HUES64 (cell line): ENCODE measurements around the gene B4GALT6.

Experiments
- H3K27ac ChIP-seq: 2 replicates; pipeline ENCODE4 v1.7.0; 2013; ENCODE audit warnings: low read depth, low read length, inconsistent platforms
- H3K27me3 ChIP-seq: 2 replicates; pipeline ENCODE4 v1.6.1; 2013; ENCODE audit warnings: mild to moderate bottlenecking, low read length; ENCODE audit not compliant: insufficient read depth
- H3K36me3 ChIP-seq: 2 replicates; pipeline ENCODE4 v1.6.1; 2013; ENCODE audit warnings: mild to moderate bottlenecking, low read length; ENCODE audit not compliant: insufficient read depth
- H3K4me1 ChIP-seq: 2 replicates; pipeline ENCODE4 v1.6.1; 2013; ENCODE audit warnings: mild to moderate bottlenecking, low read length, moderate library complexity; ENCODE audit not compliant: insufficient read depth
- H3K4me3 ChIP-seq: 2 replicates; pipeline ENCODE4 v1.5.1; 2013; ENCODE audit warnings: mild to moderate bottlenecking, low read length, moderate library complexity
- H3K9ac ChIP-seq: 2 replicates; pipeline ENCODE4 v1.6.1; 2013; ENCODE audit warnings: mild to moderate bottlenecking, low read depth, low read length
- H3K9me3 ChIP-seq: 2 replicates; pipeline ENCODE4 v1.6.1; 2013; ENCODE audit warnings: low read depth, low read length; ENCODE audit not compliant: insufficient read depth
- WGBS: fragments of 150-250, 120-280 bp; methylation state at CpG from one replicate; pipeline ENCODE4 v1.1.7; 2013; ENCODE audit warnings: missing lambda C conversion rate; 5-methylcytosine and 5-hydroxymethylcytosine counted together

B4GALT6 gene

DNA sequence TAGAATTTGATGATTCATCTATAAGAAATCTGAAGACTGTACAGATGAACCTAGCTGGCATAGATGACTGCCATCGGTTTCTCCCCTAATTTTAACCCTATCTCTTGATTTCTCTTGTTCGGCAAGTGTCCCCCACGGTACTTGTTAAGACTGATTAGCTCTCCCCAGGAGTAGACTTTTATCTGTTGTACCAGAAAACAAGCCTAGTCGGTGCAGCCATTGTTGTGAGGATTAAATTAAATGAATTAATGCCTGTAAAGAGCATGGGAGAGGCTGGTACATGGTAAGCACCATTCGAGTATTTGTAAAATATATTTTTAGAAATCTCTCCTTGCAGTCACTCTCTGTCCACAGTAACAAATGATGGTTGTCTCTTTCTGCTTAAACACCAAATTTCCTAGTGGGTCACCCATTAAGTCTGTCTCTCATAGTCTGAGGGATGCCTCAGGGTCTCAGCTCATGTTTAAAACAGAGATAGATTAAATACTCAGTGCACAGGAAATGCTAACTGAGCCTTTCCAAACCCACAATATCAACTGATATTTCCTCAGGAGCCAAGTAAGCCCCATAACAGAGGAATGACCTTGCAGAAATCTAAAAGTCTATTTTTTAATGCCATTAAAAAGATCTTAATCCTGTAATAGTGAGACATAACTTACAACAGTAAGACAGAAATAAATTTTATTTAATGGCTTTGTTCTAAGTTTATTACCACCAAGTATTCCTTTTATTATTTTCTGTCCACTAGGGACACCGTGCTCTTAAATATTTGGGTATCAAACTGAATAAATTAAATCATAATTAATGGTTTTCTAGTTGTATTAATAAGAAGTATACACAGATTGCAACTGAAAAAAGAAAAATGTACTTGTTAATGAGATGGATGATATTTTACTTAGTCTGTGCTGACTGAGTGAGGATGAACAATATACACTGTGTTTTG lies 2.9 kb upstream of the B4GALT6 start:
- no peaks in the 10 kb centered on the region for H3K36me3 ChIP-seq
- H3K4me1 ChIP-seq: peaks cover 31% of the 10 kb centered on the region
- H3K9ac ChIP-seq: no peak overlapping the region
- H3K9me3 ChIP-seq: no peaks in the 10 kb centered on the region
- H3K27me3 ChIP-seq: peaks cover 9% of the 10 kb centered on the region; the same call in 1 of the 2 replicates
- 73% methylated on average over 5 of the region's 6 CpGs for WGBS
- no peak overlapping the region for H3K4me3 ChIP-seq
- no peak overlapping the region for H3K27ac ChIP-seq

DNA sequence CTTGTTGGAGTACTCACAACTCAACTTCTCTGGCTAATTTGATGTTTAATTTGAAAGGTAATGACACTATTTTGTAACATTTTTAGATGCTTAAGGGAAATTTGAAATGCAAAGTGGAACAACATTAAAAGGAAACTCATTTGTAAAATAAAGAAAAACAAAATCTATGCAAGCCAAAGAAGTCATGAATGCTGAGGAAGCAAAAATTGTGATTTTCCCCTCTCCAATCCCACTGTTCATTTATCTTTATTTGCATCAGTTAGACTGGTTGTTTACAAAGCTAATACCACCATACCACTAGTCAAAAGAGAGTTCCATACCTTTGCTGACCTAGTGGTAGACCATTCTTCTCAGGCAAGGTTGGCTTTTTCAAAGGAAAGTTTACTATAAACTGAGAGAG lies 2.2 kb upstream of the B4GALT6 start:
- Histone ChIP-seq H3K27ac (no peak overlapping the region), H3K27me3 (peaks cover 9% of the 10 kb centered on the region; the same call in 1 of the 2 replicates), H3K4me3 (peak overlapping the region; percentile 86; the same call in 1 of the 2 replicates), H3K4me1 (peaks cover 33% of the 10 kb centered on the region), H3K9me3 (no peaks in the 10 kb centered on the region), H3K36me3 (no peaks in the 10 kb centered on the region), H3K9ac (no peak overlapping the region)

DNA sequence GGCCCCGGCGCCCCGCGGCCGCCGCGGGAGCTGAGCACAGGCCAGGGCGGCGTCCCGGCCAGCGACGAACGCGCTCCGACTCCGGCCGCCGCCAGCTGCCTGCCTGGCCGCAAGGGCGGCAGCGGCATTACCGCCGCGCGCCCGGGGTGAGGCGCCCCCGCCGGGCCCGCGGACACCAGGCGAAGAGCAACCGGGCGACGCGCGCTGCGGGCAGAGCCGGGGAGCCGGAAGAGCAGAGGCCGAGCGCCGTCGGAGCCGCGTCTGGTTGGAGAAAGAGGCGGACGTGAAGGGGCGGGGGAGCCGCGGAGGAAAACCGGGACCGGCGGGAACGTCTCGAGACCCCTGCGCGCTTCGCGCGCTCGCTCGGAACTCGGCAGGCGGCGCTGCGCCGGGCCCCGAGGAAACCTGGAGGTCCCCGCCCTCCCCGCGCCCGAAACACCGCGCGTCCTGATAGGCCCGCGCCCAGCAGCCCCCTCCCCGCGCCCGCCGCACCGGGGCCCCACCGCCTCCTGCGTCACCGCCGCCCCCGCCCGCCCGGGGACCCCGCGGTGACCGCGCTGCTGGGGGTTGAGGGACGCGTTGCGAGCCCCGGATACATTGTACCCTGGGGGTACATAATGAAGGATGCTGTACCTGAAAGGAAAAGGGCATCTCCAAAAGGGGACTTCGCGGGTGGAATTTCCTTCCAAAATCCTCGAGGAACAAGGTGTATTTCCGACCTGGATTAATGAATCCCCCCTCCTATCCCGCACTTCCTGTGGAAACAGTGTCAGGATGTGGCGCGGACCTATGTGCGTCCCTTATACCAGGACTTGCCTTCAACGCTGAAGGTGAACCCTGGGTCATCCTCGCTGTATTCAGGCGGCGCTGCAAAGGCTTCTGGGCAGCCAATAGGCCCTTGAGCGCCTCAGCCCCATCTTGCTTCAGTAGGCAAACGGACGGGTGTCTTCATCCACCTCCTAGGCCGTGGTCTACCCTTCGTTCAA lies 1.0 kb upstream of the B4GALT6 start:
- no peaks in the 10 kb centered on the region for H3K9me3 ChIP-seq
- no peaks in the 10 kb centered on the region for H3K36me3 ChIP-seq
- H3K27me3 ChIP-seq: peaks cover 9% of the 10 kb centered on the region; the same call in 1 of the 2 replicates
- WGBS: 1% methylated on average over 115 of the region's 115 CpGs
- peak overlapping the region; percentile 81 for H3K9ac ChIP-seq
- peak overlapping the region; percentile 87 for H3K27ac ChIP-seq
- peak overlapping the region; percentile 86 for H3K4me3 ChIP-seq
- peaks cover 44% of the 10 kb centered on the region for H3K4me1 ChIP-seq

DNA sequence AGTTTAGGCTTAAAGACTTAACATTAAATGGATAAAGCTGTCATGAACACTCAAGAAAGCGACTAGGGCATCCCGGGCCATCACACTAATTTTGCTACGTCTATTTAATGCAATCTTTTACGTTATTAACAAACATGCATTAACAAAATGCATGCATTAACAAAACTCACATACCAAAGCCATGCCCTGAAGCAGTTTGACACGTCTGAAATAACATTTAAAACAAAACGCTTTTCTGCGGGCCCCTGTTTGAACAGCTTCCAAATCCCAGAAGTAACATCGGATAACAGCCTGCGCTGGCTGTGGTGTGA lies 458 bp downstream of the B4GALT6 start:
- Histone ChIP-seq H3K27me3 (peaks cover 9% of the 10 kb centered on the region; the same call in 1 of the 2 replicates), H3K4me3 (peak overlapping the region; percentile 86), H3K9me3 (no peaks in the 10 kb centered on the region), H3K4me1 (peaks cover 58% of the 10 kb centered on the region), H3K36me3 (no peaks in the 10 kb centered on the region), H3K27ac (peak overlapping the region; percentile 71; the same call in 1 of the 2 replicates), H3K9ac (peak overlapping the region; percentile 69)
- under 1% methylated on average over 9 of the region's 9 CpGs for WGBS

DNA sequence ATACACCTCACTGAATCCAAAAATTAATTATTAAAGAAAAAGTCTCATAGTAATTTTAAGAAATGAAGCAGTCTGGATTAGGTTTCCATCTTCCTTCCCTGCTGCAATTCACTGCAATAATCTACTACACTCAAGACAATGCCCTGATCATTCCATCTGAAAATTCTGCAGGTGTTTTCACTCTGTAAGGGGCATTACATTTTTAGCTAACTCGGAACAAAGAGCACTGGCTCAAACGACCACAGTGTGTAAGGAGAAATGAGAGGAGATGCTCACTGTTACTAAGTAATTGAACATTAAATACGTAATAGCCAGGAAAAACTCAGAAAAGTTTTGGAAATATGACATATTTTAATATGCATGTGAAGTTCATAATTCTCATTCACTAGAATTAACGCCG lies 1.3 kb downstream of the B4GALT6 start:
- peak overlapping the region; percentile 86 for H3K4me3 ChIP-seq
- no peak overlapping the region for H3K27ac ChIP-seq
- peak overlapping the region; percentile 23; the same call in 1 of the 2 replicates for H3K9ac ChIP-seq
- H3K27me3 ChIP-seq: peaks cover 9% of the 10 kb centered on the region; the same call in 1 of the 2 replicates
- WGBS: 19% methylated on average over 4 of the region's 5 CpGs
- peaks cover 67% of the 10 kb centered on the region for H3K4me1 ChIP-seq
- no peaks in the 10 kb centered on the region for H3K36me3 ChIP-seq
- no peaks in the 10 kb centered on the region for H3K9me3 ChIP-seq

DNA sequence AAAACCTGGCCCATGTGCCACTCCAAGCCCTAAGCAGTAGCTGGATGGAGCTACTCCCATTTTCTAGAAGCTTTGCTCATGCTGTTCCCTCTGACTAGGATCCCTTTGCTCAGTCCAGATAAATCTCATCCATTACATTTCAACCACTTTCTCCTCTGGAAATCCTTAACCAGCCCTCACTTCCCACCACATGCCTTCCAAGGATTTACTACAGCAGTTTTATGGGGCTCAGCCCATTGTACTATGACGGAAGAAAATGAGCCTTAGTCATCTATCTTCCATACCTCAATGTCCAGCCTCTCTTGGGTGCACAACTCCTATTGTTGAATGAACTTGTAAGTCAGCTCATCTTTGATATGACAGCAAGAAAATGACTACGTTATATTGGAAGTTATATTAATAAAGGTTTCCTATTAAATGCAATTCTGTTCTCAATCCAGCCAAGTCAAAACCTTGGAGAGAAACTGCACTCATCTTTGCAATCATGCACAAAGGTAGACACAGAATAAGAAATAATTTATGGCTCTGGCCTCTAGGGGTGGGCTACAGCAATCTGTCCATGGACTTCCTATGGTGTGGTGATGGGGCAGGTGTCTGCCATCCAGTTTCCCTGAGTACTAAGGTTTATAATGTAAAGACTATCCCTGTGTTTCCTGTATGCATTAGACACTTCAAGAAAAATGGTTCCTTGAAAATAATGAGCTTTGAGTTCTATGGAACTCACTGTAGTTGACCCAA lies 3.4 kb downstream of the B4GALT6 start:
- no peak overlapping the region for H3K9ac ChIP-seq
- H3K4me3 ChIP-seq: no peak overlapping the region
- peaks cover 9% of the 10 kb centered on the region; the same call in 1 of the 2 replicates for H3K27me3 ChIP-seq
- no peak overlapping the region for H3K27ac ChIP-seq
- H3K36me3 ChIP-seq: no peaks in the 10 kb centered on the region
- H3K4me1 ChIP-seq: peaks cover 58% of the 10 kb centered on the region
- 83% methylated on average over 1 of the region's 2 CpGs for WGBS
- no peaks in the 10 kb centered on the region for H3K9me3 ChIP-seq

DNA sequence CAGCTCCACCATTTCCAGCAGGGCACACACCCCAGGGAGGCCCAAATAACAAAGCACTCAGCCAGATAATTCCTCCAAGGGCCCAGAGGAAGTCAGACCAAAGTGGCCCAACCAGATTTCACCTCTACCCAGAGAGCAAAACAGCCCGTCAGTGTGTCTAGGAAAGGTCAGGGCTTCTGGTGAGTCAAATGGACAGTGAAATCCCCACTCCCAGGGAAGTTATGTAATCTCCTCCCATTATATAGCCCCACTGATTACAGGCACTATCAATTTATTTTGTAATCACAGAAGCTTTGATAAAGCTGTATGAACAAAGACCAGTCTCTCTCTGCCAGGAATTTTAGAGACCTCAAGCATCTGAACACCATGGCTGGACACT lies 4.0 kb downstream of the B4GALT6 start:
- H3K36me3 ChIP-seq: no peaks in the 10 kb centered on the region
- H3K4me1 ChIP-seq: peaks cover 56% of the 10 kb centered on the region
- H3K9ac ChIP-seq: no peak overlapping the region
- H3K27ac ChIP-seq: no peak overlapping the region
- no peaks in the 10 kb centered on the region for H3K9me3 ChIP-seq
- no peak overlapping the region for H3K4me3 ChIP-seq
- 88% methylated on average over 1 of the region's 1 CpG for WGBS
- H3K27me3 ChIP-seq: peaks cover 9% of the 10 kb centered on the region; the same call in 1 of the 2 replicates

DNA sequence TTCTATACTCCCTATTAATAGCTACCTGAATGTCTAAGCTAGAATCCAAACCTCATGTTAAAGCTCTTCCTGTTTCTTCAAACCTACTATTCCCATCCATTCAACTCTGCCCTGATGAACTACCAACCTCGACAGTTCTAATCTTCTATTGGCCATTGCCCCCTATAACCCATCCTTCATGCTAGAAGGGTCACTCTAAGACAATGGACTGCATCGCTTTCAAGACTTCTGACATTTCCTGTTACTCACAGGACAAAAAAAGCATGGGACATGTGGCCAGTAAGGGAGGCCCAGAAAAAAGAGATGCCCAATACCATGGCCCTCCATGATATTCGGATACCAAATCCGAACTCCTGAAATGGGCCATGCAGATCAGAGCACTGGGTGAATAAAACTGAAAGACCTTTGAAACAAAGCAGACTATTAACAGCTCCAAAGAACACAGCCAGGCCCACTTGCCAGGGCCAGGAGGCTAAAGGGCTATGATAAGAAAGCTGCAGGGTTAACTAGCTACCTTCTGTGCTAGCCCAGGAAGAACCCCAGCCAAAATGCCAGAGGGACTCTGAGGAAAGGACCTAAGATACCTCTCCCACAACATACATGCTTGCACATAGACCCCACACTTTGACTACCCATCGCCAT lies 4.5 kb downstream of the B4GALT6 start:
- Histone ChIP-seq H3K27ac (no peak overlapping the region), H3K9me3 (no peaks in the 10 kb centered on the region), H3K4me1 (peaks cover 56% of the 10 kb centered on the region), H3K36me3 (no peaks in the 10 kb centered on the region), H3K4me3 (no peak overlapping the region), H3K9ac (no peak overlapping the region), H3K27me3 (peaks cover 9% of the 10 kb centered on the region; the same call in 1 of the 2 replicates)
- 89% methylated on average over 5 of the region's 5 CpGs for WGBS

DNA sequence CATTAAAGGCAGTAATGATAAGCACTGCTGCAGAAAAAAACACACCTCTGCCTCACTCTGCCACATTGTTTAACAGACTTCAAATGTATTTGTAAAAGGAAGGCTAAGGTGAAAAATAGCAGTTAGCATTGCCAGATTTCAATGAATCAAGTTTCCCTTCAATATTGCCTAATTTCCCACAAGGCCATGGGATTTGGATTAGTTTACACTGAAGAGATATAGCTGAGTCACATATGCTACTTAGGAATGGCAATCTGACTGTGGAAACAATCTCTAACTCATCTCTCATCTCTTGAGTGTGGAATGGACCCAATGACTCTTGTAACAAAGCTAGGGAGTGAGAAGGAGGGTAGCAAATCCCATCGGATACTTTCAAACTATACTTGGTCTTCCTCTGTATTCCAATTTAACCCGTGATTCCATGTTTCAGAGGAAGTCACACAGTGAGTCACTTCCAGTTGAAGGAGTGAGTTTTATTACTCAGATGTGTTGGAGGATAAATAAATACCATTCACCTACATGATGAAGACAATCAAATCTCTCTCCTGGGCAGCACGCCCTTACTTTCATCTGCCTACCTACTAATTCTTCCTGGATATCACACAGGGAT lies 5.1 kb downstream of the B4GALT6 start:
- Histone ChIP-seq H3K27me3 (peaks cover 9% of the 10 kb centered on the region; the same call in 1 of the 2 replicates), H3K4me1 (peaks cover 56% of the 10 kb centered on the region), H3K27ac (no peak overlapping the region), H3K36me3 (no peaks in the 10 kb centered on the region), H3K9ac (no peak overlapping the region), H3K4me3 (no peak overlapping the region), H3K9me3 (no peaks in the 10 kb centered on the region)
- 85% methylated on average over 2 of the region's 3 CpGs for WGBS

DNA sequence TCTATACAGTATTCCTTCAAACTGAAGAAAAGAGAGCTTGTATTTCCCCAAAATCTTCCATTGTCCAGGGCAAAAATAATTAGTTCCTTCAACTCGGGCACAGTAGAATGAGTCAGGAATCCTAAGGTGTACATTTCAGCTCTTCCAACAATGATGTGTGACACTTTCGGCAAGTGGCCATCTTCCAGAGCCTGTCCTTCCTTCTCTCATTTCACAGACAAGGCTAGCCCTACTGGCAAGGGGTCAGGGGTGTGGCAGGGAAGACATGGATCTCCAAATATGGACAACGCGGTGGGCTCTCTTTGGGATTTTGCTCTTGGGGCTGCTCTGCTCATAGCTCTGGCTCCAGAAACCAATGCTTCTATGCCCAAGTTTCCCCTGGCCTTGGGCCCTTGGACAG lies 6.0 kb downstream of the B4GALT6 start:
- no peak overlapping the region for H3K27ac ChIP-seq
- H3K27me3 ChIP-seq: peaks cover 8% of the 10 kb centered on the region; the same call in 1 of the 2 replicates
- no peak overlapping the region for H3K9ac ChIP-seq
- H3K4me1 ChIP-seq: peaks cover 62% of the 10 kb centered on the region
- H3K9me3 ChIP-seq: no peaks in the 10 kb centered on the region
- H3K36me3 ChIP-seq: no peaks in the 10 kb centered on the region
- 85% methylated on average over 4 of the region's 4 CpGs for WGBS
- no peak overlapping the region for H3K4me3 ChIP-seq
